K562 (cell line): ENCODE data around the gene LRRC8A. TPM values are rescaled to one million over a fixed set of nuclear protein-coding genes. Genes with fewer than 3 reads are reported as not detected.
A peak's percentile ranks its signal among the peaks of the same experiment; 100 is the strongest.

ENCODE experiments used
- CBX5 ChIP-seq: IDR thresholded peaks from 2 replicates; pipeline ENCODE4 v1.6.1; 2014; ENCODE audit warnings: low read depth, borderline replicate concordance
- CSDE1 ChIP-seq, 2 experiments: fragments of 450-650 bp; IDR thresholded peaks; 2 replicates each; pipeline ENCODE4 v1.6.1; 2016; ENCODE audit warnings: mild to moderate bottlenecking in 1 of 2
- HCFC1 ChIP-seq: IDR thresholded peaks from 2 replicates; pipeline ENCODE4 v1.6.1; 2012; ENCODE audit warnings: low read depth, low read length, improper control_type of control experiment
- MBD2 ChIP-seq: sonication (generic); IDR thresholded peaks from 2 replicates; pipeline ENCODE4 v1.6.1; 2016; ENCODE audit warnings: low read depth, borderline replicate concordance
- NFATC3 ChIP-seq: fragments of 450-650 bp; IDR thresholded peaks from 2 replicates; pipeline ENCODE4 v1.6.1; 2017; ENCODE audit warnings: mild to moderate bottlenecking
- PHB2 ChIP-seq: fragments of 450-650 bp; IDR thresholded peaks from 2 replicates; pipeline ENCODE4 v1.6.1; 2017; ENCODE audit warnings: low read depth
- PKNOX1 ChIP-seq: fragments of 450-650 bp; IDR thresholded peaks from 2 replicates; pipeline ENCODE4 v1.6.1; 2016
- POLR3G ChIP-seq: IDR thresholded peaks from 2 replicates; pipeline ENCODE4 v1.6.1; 2011; ENCODE audit not compliant: insufficient read length, insufficient replicate concordance; ENCODE audit errors: extremely low read depth
- PPARD ChIP-seq: fragments of 250-450 bp; sonication (Bioruptor Pico); IDR thresholded peaks from 2 replicates; pipeline ENCODE4 v1.8.0; 2022; ENCODE audit warnings: inconsistent platforms, mild to moderate bottlenecking, moderate library complexity
- PURB ChIP-seq: sonication (generic); formaldehyde crosslinking; IDR thresholded peaks from 2 replicates; pipeline ENCODE4 v1.9.0; 2021; ENCODE audit warnings: low read depth, mild to moderate bottlenecking, missing genetic modification reagents
- REST ChIP-seq, 2 experiments: fragments of 450-650 bp; formaldehyde crosslinking in 1 of 2; IDR thresholded peaks; 2 replicates each; pipeline versions ENCODE4 v1.4.0 to v1.6.1; 2014 to 2020; ENCODE audit warnings: mild to moderate bottlenecking in 2 of 2, borderline replicate concordance in 1 of 2, low read depth in 1 of 2
- TFAP4 ChIP-seq: sonication (generic); formaldehyde crosslinking; IDR thresholded peaks from 2 replicates; pipeline ENCODE4 v1.8.0; 2022; ENCODE audit warnings: missing genetic modification reagents, mild to moderate bottlenecking, moderate library complexity, borderline replicate concordance
- ZBTB34 ChIP-seq: fragments of 250-450 bp; sonication (Bioruptor Pico); IDR thresholded peaks from 2 replicates; pipeline ENCODE4 v1.8.0; 2021; ENCODE audit warnings: mild to moderate bottlenecking, moderate library complexity
- ZKSCAN1 ChIP-seq: fragments of 150-350 bp; IDR thresholded peaks from 2 replicates; pipeline ENCODE4 v1.6.1; 2016; ENCODE audit warnings: low read depth, low read length
- polyA plus RNA-seq, 8 experiments: library from polyadenylated mRNA; depleted of rRNA in 4 of 8; stranded (reverse) in 5 of 8; unstranded in 3 of 8; fragments of >200 nt; fragmentation: Nextera tagmentation in 2 of 8; fragmentation: Illumina TruSeq in 1 of 8; extraction: Ambion mirVana in 2 of 8; extraction: Trizol in 1 of 8; gene quantifications; 2 replicates each; pipeline versions ENCODE4 v1.2.1 to v1.2.3, GENCODE V29; 2011 to 2014; ENCODE audit warnings: inconsistent platforms in 1 of 8, missing spikeins in 1 of 8
- total RNA-seq, 7 experiments: library from RNA; depleted of rRNA in 6 of 7; stranded (reverse); fragments of >200 nt in 6 of 7; fragmentation: Illumina TruSeq in 2 of 7; extraction: Trizol in 2 of 7; gene quantifications; 2 replicates each; pipeline versions ENCODE4 v1.2.1 to v1.2.3, GENCODE V29; 2011 to 2021; ENCODE audit warnings: low replicate concordance in 1 of 7

Gene LRRC8A
- total and polyA plus RNA-seq, 9 of the 15 experiments (the other 6 are each of a cell fraction or from before 2014, with no cell fraction given): 2.9 to 24.7 (median 8.9) TPM

GRCh38 chr9:128947527-128948301 is 65.8 kb downstream of the LRRC8A start, which contains the start of the genes DOLK and NUP188 (continued):
- TF ChIP-seq REST (IDR thresholded peaks at IDR 0.05; ENCODE audit: borderline replicate concordance) (peak; percentile 96), REST (CRISPR knock-in tag; IDR thresholded peaks at IDR 0.05; ENCODE audit: low read depth) (0 out of 2 replicates have a peak, but pooled peaks have one; percentile 45), NFATC3 (no peak), MBD2 (peak; percentile 70; the same call in 1 of the 2 replicates), CBX5 (no peak), PHB2 (no peak), ZKSCAN1 (no peak), HCFC1 (peak; percentile 64), PPARD (CRISPR knock-in tag) (no peak), POLR3G (no peak), CSDE1 (IDR thresholded peaks at IDR 0.05) (0 out of 4 replicates have a peak, but pooled peaks of 1 of the 2 experiments have one; percentile 58), PURB (no peak), ZBTB34 (CRISPR knock-in tag) (no peak), PKNOX1 (no peak; the same call in 1 of the 2 replicates), TFAP4 (CRISPR knock-in tag) (peak; percentile 75)
